ENCODE measurements around the gene PRDM16.

- TF ChIP-seq MAX (CRISPR knock-in tag; IDR thresholded peaks at IDR 0.05) (no peak), CTCF (IDR thresholded peaks at IDR 0.05) (no peak), ETV6 (CRISPR knock-in tag; IDR thresholded peaks at IDR 0.05) (no peak), CREB1 (CRISPR knock-in tag; IDR thresholded peaks at IDR 0.05) (no peak), GRHL2 (CRISPR knock-in tag; IDR thresholded peaks at IDR 0.05; ENCODE audit: insufficient replicate concordance, severe bottlenecking) (no peak), E2F4 (CRISPR knock-in tag; IDR thresholded peaks at IDR 0.05; ENCODE audit: borderline replicate concordance, low read depth) (no peak), FOXJ3 (CRISPR knock-in tag; IDR thresholded peaks at IDR 0.05; ENCODE audit: borderline replicate concordance) (no peak), SP1 (CRISPR knock-in tag; conservative IDR thresholded peaks at IDR 0.05) (no peak), ZNF512 (CRISPR knock-in tag; IDR thresholded peaks at IDR 0.05; ENCODE audit: borderline replicate concordance) (no peak), EMX1 (CRISPR knock-in tag; IDR thresholded peaks at IDR 0.05) (no peak), ELF4 (CRISPR knock-in tag; IDR thresholded peaks at IDR 0.05; ENCODE audit: low read depth) (no peak)
Measured at GRCh38 chr1:3042481-3042880, 26.5 kb upstream of the PRDM16 start.
